GM18499 (cell line): ENCODE data around the gene PLAC8.
"Not testable (repeated sequence)": the region's sequence is repeated elsewhere in the genome, so short reads cannot be mapped to it uniquely, and the experiment has no call there.

Source experiments
- ATAC-seq: cut with Tn5 transposase; IDR thresholded peaks from one replicate; pipeline ENCODE4 v1.9.1; 2021; ENCODE audit warnings: moderate number of reproducible peaks; ENCODE audit not compliant: insufficient read depth, unreplicated experiment

Gene PLAC8, protein sequence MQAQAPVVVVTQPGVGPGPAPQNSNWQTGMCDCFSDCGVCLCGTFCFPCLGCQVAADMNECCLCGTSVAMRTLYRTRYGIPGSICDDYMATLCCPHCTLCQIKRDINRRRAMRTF

GRCh38 chr4:83114576-83114975, at the start of gene PLAC8:
Gene PLAC8 (minus strand): TSS chr4:83114729. CDS start chr4:83107921, 6,808 bp downstream.
- ATAC-seq, result peak; percentile 35

- no peak for ATAC-seq
Measured at GRCh38 chr4:83153417-83153816, 38.9 kb upstream of the PLAC8 start.

DNA sequence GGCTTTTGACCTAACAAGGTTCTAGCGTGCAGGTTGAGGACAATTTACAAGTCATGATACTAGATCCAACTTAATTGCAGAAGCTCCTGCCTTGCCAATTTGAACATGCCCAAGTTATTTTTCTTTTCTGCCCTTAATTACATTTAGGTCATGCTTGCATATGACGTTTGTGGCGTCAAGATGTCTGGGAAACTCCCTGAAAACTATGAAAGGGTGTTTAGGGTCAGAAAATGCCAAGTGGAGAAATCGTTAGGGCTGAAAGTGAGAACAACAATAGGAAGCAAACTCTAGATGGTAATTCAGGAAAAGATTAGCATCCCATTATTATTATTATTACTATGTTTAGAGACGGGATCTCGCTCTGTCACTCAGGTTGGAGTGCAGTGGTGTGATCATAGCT, 38.2 kb upstream of the PLAC8 start:
- no peak for ATAC-seq

GRCh38 chr4:83151651-83152050, 37.1 kb upstream of the PLAC8 start:
- no peak for ATAC-seq

DNA sequence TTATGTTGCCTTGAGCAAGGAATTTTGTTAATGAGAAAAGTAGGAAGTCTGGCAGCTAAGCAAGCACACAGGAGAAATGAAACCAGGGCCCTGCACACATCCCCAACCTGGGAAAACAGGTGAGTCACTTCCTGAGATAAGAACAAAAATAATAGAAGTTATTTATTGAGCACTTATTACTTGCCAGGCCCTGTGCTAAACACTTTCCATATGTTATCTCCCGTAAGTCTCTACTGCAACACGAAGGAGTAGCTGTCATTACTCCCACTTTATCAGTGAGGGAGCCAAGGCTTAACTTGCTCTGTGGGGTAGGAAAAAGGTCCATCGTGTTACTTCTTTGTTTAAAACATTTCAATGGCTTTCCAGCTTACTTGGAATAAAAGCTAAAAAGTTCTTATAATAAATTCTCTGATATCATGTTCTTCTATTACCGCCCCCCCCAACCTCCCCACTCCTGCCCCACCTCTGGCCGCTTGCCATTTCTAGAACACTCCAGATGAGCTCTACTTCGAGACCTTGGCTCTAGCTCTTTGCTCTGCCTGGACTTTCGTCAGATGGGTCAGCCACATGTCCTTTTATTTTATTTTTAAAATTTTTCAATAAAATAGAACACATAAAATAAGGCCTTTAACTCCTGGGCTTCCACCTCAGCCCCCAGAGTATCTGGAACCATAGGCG, 36.3 kb upstream of the PLAC8 start:
- ATAC-seq, result no peak

- ATAC-seq, result no peak
Measured at GRCh38 chr4:83149865-83150652, 35.5 kb upstream of the PLAC8 start.

- ATAC-seq, result no peak
Measured at GRCh38 chr4:83146841-83147240, 32.3 kb upstream of the PLAC8 start.

- ATAC-seq, result not testable (repeated sequence)
Measured at GRCh38 chr4:83145776-83146175, 31.2 kb upstream of the PLAC8 start.

- ATAC-seq, result no peak
Measured at GRCh38 chr4:83139514-83140156, 25.1 kb upstream of the PLAC8 start.

DNA sequence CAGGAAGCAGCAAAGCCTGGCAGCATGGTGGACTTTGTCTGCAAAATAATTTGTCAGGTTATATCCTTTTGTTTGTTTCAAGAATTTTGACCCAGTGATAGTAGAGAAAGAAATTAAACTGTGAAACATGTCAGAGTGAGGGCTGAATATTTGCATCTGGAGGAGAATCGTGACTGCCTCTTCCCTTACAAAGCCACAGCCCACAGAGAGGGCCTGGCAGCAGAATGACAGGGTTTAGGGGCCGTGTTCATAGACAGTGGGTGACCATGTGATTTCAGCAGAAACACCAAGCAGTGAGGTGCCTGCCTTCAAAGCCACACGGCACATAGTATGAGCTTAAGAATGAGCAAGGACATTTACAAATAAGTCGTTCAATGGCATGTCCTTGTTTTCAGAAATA, 24.4 kb upstream of the PLAC8 start:
- no peak for ATAC-seq

- ATAC-seq, result no peak
Measured at GRCh38 chr4:83132065-83132464, 17.5 kb upstream of the PLAC8 start.

DNA sequence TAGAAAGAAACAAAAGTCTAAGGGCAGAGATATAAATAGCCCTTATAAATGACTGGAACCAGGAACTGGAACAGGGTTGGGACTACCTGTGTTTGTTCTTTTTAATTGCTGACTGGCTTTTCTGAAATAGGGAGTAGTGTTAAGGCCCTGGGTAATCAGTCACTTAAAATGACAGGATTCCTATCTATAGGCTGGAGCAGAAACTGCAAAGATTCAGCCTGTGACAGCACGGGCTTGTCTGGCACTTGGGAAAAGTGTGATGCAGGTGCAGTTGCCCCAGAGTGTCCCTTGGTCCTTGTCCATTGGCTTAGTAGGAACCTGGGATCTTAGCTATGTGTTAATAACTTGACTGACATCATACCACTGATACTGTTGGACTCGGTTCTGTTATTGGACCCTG, 14.7 kb upstream of the PLAC8 start:
- no peak for ATAC-seq

- ATAC-seq, result no peak
Measured at GRCh38 chr4:83128240-83128929, 13.9 kb upstream of the PLAC8 start.

- ATAC-seq, result no peak
Measured at GRCh38 chr4:83125738-83126141, 11.2 kb upstream of the PLAC8 start.

GRCh38 chr4:83124111-83124780, 9.7 kb upstream of the PLAC8 start:
- no peak for ATAC-seq

DNA sequence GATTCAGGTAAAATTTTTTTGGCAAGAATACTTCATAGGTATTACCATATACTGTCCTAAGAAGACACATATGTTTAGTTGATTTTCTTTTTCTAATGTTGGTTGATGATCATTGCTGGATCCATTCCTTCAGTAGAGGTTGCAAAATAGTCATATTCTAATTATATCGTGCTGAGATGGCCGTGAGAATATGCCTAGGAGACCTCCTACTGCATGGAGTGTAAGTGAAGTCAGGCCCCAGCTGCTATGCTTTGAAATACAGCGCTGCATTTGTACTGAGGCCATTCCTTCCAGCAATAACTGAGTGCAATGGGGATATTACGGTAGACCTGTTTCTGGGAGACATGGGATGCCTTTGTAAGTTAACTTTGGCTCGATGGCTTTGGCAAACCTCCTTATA, 6.7 kb upstream of the PLAC8 start:
- ATAC-seq, result no peak

DNA sequence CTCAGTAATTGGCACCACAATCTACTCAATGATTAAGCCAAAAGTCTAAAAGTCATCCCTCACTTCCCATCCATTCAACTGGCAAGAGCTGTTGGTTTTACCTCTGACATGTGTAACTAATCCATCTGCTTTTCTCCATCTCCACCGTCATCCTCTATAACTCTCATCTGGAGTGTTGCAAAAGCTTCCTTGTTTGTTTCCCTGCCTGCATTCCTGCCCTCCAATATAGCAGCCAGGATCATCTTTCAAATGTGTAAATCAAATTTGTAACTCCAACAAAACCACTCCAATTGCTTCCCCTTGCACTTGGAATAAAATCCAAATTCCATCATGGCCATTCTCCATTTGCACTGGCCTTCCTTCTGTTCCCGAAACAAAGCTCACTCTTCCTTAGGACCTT, 4.3 kb upstream of the PLAC8 start:
- no peak for ATAC-seq

DNA sequence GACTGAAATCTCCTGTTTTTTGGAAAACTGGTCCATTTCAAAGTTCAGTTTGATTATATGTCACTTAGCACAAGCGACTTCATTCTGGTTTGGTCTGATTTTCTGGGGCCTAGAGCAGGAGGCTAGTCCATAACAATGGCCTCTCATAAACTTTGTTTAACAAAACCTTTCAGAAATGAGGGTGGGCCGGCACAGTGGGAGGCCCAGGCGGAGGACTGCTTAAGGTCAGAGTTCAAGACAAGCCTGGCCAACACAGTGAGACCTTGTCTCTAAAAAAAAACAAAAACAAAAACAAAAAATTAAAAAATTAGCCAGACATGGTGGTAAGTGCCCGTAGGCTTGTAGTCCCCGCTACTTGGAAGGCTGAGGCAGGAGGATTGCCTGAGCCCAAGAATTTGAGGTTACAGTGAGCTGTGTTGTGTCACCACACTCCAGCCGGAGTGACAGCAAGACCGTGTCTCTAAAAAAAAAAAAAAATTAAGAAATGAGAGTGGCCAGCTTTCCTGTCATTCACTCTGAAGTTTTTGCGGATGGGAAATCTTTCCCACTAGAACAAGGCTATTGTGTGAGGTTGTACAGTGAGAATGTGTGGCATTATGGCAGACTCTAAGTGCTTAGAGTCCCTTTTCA, 1.2 kb upstream of the PLAC8 start:
- no peak for ATAC-seq

- no peak for ATAC-seq
Measured at GRCh38 chr4:83115000-83115399, 471 bp upstream of the PLAC8 start.

DNA sequence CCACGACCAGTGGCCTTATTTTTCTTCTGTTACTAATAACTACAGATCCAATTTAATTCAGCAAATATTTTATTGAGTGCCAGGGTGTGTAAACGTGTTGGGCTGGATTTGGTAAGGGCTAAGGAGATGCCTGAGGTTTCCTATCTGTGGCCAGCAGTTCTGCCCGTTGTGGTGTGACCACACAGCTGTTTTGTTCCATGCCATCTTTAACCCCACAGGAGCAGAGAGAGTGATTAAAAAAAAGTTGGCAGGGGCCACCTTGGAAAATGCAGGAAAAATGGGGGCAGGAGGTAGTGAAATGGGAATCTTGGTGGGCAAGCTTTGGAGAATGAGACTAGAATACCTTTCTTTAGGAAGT, 1.1 kb downstream of the PLAC8 start:
- no peak for ATAC-seq
